IPS-15b (cell line): ENCODE data around the gene ACTN4.
A peak's percentile ranks its signal among the peaks of the same experiment; 100 is the strongest.
"Not testable (repeated sequence)": the region's sequence is repeated elsewhere in the genome, so short reads cannot be mapped to it uniquely, and the experiment has no call there.

ENCODE experiments used
- H3K27me3 ChIP-seq: one replicate; pipeline ENCODE4 v1.6.1; 2013; ENCODE audit warnings: low read length; ENCODE audit not compliant: control insufficient read depth, insufficient read depth
- H3K36me3 ChIP-seq: one replicate; pipeline ENCODE4 v1.6.1; 2013; ENCODE audit warnings: low read length; ENCODE audit not compliant: control insufficient read depth, insufficient read depth
- H3K4me1 ChIP-seq: one replicate; pipeline ENCODE4 v1.6.1; 2013; ENCODE audit warnings: mild to moderate bottlenecking, low read length; ENCODE audit not compliant: control insufficient read depth, insufficient read depth
- H3K4me3 ChIP-seq: one replicate; pipeline ENCODE4 v1.5.1; 2013; ENCODE audit warnings: low read depth, low read length
- H3K9ac ChIP-seq: one replicate; pipeline ENCODE4 v1.6.1; 2013; ENCODE audit warnings: low read depth, mild to moderate bottlenecking, low read length
- H3K9me3 ChIP-seq: one replicate; pipeline ENCODE4 v1.6.1; 2013; ENCODE audit warnings: mild to moderate bottlenecking, low read length; ENCODE audit not compliant: control insufficient read depth, insufficient read depth

The ACTN4 gene

DNA sequence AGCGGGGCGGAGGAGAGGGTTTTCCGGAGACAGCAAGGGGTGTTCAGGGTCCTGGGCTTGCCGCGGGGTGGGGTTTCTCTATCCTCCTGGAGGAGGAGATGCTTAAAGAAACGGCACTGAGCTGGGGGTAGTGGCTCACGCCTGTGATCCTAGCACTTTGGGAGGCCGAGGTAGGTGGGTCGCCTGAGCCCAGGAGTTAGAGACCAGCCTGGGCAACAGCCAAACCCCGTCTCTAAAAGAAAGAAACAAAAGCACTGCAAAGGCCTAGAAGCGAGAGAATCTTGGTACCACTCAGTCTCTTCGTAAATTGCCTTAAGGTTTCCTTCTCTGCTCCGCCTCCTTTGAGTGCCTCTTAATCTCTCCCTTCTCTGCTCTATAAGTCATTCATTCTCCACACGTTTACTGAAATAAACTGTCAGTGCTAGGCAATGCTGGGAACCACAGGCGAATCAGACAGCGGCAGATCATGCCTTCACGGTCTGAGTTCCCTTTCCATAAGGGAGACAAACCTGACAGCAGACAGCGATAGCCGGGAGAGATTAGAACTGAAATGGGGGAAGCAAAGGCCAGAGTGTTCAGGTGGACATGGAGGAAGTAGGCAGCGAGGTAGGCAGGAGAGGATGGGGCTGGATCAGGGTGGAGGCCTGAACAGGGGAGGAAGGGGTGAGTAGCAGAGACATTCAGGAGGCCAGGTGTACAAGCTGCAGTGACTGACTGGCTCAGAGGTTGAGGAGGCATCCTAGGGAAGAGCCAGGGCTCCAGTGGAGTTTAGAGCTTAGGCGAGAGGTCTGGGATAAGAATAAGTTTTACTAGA, 27.9 kb upstream of the ACTN4 start:
- H3K4me1 ChIP-seq: no peaks in the 10 kb centered on the region
- peak overlapping the region; percentile 100 for H3K4me3 ChIP-seq
- no peaks in the 10 kb centered on the region for H3K27me3 ChIP-seq
- no peaks in the 10 kb centered on the region for H3K9me3 ChIP-seq
- peak overlapping the region; percentile 57 for H3K9ac ChIP-seq
- H3K36me3 ChIP-seq: peaks cover 24% of the 10 kb centered on the region

DNA sequence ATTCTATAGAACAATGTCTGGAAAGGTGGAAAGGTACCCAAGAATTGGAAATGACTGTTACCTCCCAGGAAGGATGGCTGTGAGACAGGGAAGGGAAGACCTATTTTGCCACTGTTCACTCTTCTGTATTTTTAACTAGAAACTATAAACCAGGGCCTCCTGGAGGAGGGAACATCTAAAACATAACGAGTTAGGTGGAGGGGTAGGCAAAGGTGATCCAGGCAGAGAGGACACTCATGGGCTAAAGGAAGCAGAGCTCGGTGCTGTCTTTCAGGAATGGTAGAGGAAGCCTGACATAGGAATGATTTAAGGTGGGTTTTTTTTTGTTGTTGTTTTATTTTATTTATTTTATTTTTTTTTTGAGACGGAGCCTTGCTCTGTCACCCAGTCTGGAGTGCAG, 22.6 kb upstream of the ACTN4 start:
- peaks cover 58% of the 10 kb centered on the region for H3K36me3 ChIP-seq
- H3K9ac ChIP-seq: no peak overlapping the region
- H3K4me1 ChIP-seq: no peaks in the 10 kb centered on the region
- H3K4me3 ChIP-seq: no peak overlapping the region
- H3K27me3 ChIP-seq: no peaks in the 10 kb centered on the region
- no peaks in the 10 kb centered on the region for H3K9me3 ChIP-seq

DNA sequence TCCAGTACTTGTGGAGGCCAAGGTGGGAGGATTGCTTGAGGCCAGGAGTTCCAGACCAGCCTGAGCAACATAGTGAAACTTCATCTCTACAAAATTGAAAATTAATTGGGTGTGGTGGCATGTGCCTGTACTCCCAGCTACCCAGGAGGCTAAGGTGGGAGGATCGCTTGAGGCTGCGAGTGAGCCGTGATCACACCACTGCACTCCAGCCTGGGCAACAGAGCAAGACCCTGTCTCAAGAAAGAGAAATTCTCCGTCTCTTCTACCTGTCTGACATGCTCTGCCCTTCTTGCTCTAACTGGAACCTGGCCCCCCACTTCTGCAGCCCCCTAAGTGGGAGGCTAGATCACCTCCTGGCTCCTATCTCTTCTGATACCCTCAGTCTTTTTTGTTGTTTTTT, 21.0 kb upstream of the ACTN4 start:
- Histone ChIP-seq H3K9ac (no peak overlapping the region), H3K4me1 (no peaks in the 10 kb centered on the region), H3K4me3 (no peak overlapping the region), H3K9me3 (no peaks in the 10 kb centered on the region), H3K36me3 (peaks cover 57% of the 10 kb centered on the region), H3K27me3 (no peaks in the 10 kb centered on the region)

DNA sequence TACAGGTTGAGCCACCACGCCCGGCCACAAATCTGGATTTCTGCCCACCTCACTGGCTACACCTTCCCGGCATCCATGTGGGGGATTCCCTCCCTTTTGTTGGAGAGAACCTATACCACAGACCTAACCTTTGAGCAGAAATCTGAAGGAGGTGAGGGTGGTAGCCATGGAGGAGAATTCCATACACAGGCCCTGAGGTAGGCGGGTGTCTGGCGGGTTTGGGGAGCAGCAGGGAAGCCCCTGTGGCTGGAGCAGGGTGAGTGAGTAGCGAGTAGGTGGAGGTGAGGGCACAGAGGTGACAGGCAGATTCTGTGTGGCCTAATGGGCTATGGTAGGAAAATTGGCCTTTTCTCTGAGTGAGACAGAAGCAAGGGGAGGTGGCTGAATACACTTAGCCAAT, 17.9 kb upstream of the ACTN4 start:
- Histone ChIP-seq H3K9me3 (no peaks in the 10 kb centered on the region), H3K27me3 (no peaks in the 10 kb centered on the region), H3K4me3 (no peak overlapping the region), H3K36me3 (peaks cover 52% of the 10 kb centered on the region), H3K9ac (no peak overlapping the region), H3K4me1 (no peaks in the 10 kb centered on the region)

DNA sequence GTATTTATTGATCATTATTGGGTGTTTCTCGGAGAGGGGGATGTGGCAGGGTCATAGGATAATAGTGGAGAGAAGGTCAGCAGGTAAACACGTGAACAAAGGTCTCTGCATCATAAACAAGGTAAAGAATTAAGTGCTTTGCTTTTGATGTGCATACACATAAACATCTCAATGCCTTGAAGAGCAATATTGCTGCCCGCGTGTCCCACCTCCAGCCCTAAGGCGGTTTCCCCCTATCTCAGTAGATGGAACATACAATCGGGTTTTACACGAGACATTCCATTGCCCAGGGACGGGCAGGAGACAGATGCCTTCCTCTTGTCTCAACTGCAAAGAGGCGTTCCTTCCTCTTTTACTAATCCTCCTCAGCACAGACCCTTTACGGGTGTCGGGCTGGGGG, 16.1 kb upstream of the ACTN4 start:
- H3K4me1 ChIP-seq, H3K4me3 ChIP-seq, H3K27me3 ChIP-seq, H3K9me3 ChIP-seq, H3K9ac ChIP-seq: not testable (repeated sequence)
- H3K36me3 ChIP-seq: peaks cover 52% of the 10 kb centered on the region

DNA sequence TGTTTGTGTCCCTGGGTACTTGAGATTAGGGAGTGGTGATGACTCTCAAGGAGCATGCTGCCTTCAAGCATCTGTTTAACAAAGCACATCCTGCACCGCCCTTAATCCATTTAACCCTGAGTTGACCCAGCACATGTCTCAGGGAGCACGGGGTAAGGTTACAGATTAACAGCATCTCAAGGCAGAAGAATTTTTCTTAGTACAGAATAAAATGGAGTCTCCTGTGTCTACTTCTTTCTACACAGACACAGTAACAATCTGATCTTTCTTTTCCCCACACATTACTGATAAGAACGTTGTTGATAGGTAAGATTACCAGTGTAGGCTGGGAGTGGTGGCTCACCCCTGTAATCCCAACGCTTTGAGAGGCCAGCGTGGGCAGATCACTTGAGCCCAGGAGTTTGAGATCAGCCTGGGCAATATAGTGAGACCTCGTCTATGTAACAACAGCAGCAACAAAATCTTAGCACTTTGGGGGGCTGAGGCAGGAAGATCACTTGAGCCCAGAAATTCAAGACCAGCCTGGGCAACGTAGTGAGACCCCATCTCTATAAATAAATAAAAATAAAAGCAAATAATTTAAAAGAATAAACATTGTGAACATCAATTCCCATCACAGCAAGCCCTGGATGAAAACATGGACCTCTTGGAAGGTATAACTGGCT, 15.5 kb upstream of the ACTN4 start:
- H3K9ac ChIP-seq, H3K27me3 ChIP-seq, H3K9me3 ChIP-seq, H3K4me1 ChIP-seq, H3K4me3 ChIP-seq: not testable (repeated sequence)
- H3K36me3 ChIP-seq: peaks cover 48% of the 10 kb centered on the region

DNA sequence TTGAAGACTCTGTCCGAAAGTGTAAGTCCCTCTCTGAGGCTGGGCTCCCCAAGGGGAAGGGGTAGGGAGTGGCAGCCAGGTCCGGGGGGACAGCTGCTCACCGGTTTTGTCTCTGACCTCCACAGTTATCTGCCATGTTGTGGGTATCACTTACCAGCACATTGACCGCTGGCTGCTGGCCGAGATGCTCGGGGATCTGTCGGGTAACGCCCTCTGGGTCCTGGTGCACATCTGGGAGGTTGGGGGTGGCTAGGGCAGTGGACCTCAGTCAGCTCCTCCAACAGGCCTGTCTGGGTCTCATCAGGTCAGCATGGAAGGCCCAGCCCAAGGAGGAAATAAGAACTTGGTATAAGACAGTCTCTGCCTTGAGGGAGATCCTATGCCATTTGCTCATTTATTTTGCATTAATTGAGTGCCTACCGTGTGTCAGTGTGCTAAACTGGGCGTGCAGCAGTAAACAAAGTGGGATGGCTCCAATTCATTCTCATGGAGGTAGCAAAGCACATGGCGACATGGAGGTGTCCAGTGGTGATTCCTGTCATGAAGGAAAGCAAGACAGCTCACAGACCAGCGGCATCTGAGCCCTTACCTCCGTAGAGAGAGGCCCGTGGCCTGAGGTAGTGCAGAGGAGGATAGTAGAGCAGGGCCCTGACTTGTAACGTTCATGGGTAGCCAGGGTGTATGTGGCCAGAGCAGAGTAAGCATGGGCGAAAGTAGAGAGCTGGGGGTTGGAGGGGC, 14.8 kb upstream of the ACTN4 start:
- Histone ChIP-seq H3K27me3 (no peaks in the 10 kb centered on the region), H3K4me1 (peaks cover 7% of the 10 kb centered on the region), H3K36me3 (peaks cover 46% of the 10 kb centered on the region), H3K4me3 (no peak overlapping the region), H3K9ac (peak overlapping the region; percentile 26), H3K9me3 (no peaks in the 10 kb centered on the region)

DNA sequence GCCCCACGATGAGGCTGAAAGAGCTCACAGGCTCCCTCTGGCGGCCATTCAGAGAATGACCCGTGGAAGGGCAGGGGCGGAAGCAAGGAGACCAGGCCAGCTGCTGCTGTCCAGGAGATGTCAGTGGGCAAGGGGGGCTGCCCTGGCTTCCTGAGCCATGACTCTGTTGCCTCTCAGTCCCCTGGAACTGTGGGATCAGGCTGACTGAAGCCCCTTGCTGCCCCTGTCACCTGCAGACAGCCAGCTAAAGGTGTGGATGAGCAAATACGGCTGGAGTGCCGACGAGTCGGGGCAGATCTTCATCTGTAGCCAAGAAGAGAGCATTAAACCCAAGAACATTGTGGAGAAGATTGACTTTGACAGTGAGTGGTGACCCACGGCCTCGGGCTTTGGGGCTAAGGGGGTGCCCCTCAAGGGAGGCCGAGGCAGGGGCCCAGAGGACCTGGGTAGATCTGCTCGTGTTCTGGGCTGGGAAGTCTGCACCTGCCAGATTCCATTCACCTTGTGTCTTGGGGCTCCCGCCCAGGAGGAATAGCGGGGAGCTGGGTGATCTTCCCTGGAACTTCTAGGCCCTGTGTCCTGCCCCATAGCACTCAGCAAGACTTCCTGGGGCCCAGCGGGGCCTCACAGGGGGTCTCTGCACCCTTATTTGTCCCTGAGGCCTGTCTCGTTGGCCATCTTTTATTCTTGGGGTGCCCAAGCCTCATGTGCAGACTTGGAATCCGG, 12.5 kb upstream of the ACTN4 start:
- Histone ChIP-seq H3K9ac (no peak overlapping the region), H3K4me3 (no peak overlapping the region), H3K36me3 (peaks cover 38% of the 10 kb centered on the region), H3K9me3 (no peaks in the 10 kb centered on the region), H3K27me3 (no peaks in the 10 kb centered on the region), H3K4me1 (peaks cover 12% of the 10 kb centered on the region)

DNA sequence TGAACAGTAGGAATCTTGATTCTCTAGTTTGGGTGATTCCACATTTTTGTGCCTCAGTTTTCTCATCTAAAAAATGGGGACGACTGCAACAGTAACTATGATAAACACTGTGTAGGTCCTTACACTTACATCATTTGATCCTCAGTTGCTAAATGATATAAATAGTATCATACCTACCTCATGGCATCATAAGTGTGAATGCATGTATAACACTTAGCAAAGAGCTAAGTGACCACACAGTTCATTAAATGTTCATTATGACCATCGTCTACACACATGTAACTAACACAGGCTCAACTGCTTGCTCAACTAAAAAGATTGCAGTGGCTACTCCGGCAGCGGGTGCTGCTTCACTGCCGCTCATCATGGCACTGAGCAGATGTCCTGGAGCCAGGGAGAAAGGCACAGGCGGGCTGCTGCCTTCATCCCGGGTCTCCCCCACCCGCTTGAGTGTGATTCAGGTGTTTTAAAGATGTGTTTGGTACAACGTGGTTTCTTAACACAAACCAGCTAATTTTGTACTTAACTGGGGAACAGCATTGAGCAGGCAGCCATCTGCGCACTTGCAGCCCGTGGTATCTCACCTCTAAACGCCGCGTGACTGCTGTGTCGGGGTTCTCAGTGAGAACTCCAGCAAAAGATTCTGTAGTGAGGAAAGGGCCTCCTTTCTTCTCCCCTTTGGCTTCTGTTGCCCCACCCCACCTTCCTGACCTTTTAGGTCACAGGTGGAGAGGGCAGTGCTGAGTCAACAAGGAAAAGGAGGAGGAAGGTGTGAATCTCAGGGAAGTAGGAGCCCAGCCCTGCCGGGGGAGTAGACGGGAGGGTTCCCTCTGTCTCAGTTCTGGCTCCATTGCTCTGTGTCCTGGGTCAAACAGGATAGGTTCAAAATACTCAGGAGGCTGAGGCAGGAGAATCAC, 11.7 kb upstream of the ACTN4 start:
- Histone ChIP-seq H3K36me3 (peaks cover 37% of the 10 kb centered on the region), H3K9ac (no peak overlapping the region), H3K9me3 (no peaks in the 10 kb centered on the region), H3K4me1 (peaks cover 12% of the 10 kb centered on the region), H3K27me3 (no peaks in the 10 kb centered on the region), H3K4me3 (no peak overlapping the region)

DNA sequence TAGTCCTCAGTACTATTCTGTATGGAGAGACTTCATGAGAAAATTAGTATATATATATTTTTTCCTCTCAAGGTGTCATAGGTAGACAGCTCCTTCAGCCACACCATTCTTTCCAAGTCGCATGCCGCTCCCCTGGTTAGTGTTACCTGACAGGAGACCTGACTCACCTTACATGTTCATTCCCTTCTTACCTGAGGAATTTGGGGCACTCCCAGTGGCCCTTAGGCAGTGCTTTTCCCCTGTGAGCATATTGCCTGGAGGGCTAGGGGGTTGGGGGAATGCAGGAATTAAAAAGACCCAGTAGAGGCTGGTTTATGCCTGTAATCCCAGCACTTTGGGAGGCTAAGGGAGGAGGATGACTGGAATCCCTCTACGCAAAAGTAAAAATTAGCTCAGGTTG, 9.0 kb upstream of the ACTN4 start:
- H3K4me3 ChIP-seq: no peak overlapping the region
- H3K4me1 ChIP-seq: peaks cover 14% of the 10 kb centered on the region
- no peak overlapping the region for H3K9ac ChIP-seq
- no peaks in the 10 kb centered on the region for H3K9me3 ChIP-seq
- H3K36me3 ChIP-seq: peaks cover 22% of the 10 kb centered on the region
- H3K27me3 ChIP-seq: no peaks in the 10 kb centered on the region

DNA sequence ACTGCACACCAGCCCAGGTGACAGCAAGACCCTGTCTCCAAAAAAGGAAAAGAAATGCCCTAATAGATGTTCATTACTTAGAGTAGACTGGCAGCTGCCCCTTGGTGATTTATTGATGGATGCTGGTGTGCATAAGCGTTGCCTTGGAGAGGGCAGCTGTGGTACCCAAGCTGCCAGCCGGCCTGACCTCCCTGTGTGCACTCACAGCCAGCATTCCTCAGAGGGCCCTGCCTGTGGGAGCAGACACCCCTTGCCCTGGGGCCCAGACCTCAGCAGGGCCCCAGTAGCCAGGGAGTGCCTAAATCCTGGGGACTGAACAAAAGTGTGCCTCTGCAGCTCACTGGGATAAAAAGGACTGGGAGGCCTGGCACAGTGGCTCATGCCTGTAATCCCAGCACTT, 7.8 kb upstream of the ACTN4 start:
- H3K4me1 ChIP-seq: peaks cover 14% of the 10 kb centered on the region
- no peaks in the 10 kb centered on the region for H3K27me3 ChIP-seq
- H3K9ac ChIP-seq: no peak overlapping the region
- H3K9me3 ChIP-seq: no peaks in the 10 kb centered on the region
- H3K36me3 ChIP-seq: peaks cover 20% of the 10 kb centered on the region
- no peak overlapping the region for H3K4me3 ChIP-seq
